K562 (cell line): ENCODE results near the gene KCTD19. TPM values are rescaled to one million over a fixed set of nuclear protein-coding genes. Genes with fewer than 3 reads are reported as not detected.

ENCODE experiments used
- ATAC-seq: fragments of 200-7000 bp; cut with Tn5 transposase; 3 replicates; pipeline ENCODE4 v1.9.1; 2020; ENCODE audit warnings: moderate library complexity
- BruUV-seq: library from RNA; stranded (reverse); fragments of 400-500 nt; replicated peaks from 2 replicates; lab custom pipeline; 2021; lab: Mats Ljungman, UMichigan
- CTCF ChIA-PET: fragments of 300-600 bp; formaldehyde crosslinking; extraction: SDS; loops from one replicate; lab custom pipeline; 2021; ENCODE audit warnings: low intra/inter-chr PET ratio; lab: Yijun Ruan, JAX
- POLR2A ChIA-PET: fragments of 300-600, 350-650 bp; sonication (Branson Sonifier 250); formaldehyde crosslinking; extraction: SDS; loops from one replicate; lab custom pipeline; 2021; ENCODE audit warnings: antibody characterized with exemption, inconsistent platforms; lab: Yijun Ruan, JAX
- DNase-seq, 4 experiments: peaks; one replicate each; pipeline versions ENCODE4 v3.0.0 to v3.0.0-alpha.2; 2011 to 2018; ENCODE audit warnings: low spot score in 3 of 4, mixed read lengths in 3 of 4; ENCODE audit errors: extremely low read depth in 1 of 4
- FAIRE-seq: peaks from 2 replicates; lab custom pipeline; 2011; peaks lifted over from hg19 to GRCh38; lab: Jason Lieb, UNC
- H2AFZ ChIP-seq: 2 replicates; pipeline ENCODE4 v1.6.0; 2011; ENCODE audit warnings: low read depth, low read length, control low read depth, inconsistent platforms
- H3K27ac ChIP-seq: fragments of 200-600 bp; 3 replicates; pipeline ENCODE4 v1.8.0; 2011; ENCODE audit warnings: low read depth, mild to moderate bottlenecking, control low read depth, inconsistent platforms, low read length, moderate library complexity, mixed read lengths; ENCODE audit errors: extremely low read depth
- H3K27me3 ChIP-seq, 2 experiments: fragments of 300-600 bp in 1 of 2; 2 replicates in 1 of 2; 3 replicates in 1 of 2; pipeline versions ENCODE4 v1.6.0 to v1.8.0; 2011; ENCODE audit warnings: inconsistent platforms in 2 of 2, low read length in 2 of 2, mild to moderate bottlenecking in 1 of 2, mixed read lengths in 1 of 2, moderate library complexity in 1 of 2; ENCODE audit not compliant: control insufficient read depth in 2 of 2, insufficient read depth in 2 of 2
- H3K36me3 ChIP-seq: fragments of 300-600 bp; 3 replicates; pipeline ENCODE4 v1.8.0; 2011; ENCODE audit warnings: mild to moderate bottlenecking, low read length, inconsistent platforms; ENCODE audit not compliant: control insufficient read depth, insufficient read depth
- H3K4me1 ChIP-seq, 2 experiments: fragments of 200-600 bp in 1 of 2; replicated peaks in 1 of 2; 2 replicates in 1 of 2; 3 replicates in 1 of 2; pipeline versions ENCODE4 v1.5.1 to v1.8.0; 2011; ENCODE audit warnings: inconsistent platforms in 2 of 2, low read length in 2 of 2, mild to moderate bottlenecking in 1 of 2, mixed read lengths in 1 of 2, moderate library complexity in 1 of 2; ENCODE audit not compliant: control insufficient read depth in 2 of 2, insufficient read depth in 2 of 2
- H3K4me2 ChIP-seq: 2 replicates; pipeline ENCODE4 v1.6.1; 2011; ENCODE audit warnings: low read length, control low read depth, inconsistent platforms, mixed read lengths; ENCODE audit not compliant: insufficient read depth
- H3K4me3 ChIP-seq: fragments of 200-600 bp; sonication (generic), shearing (Covaris generic); 2 replicates; pipeline ENCODE4 v1.5.1; 2016; ENCODE audit warnings: control low read depth, inconsistent platforms
- H3K79me2 ChIP-seq: fragments of 200-600 bp; 3 replicates; pipeline ENCODE4 v1.8.0; 2011; ENCODE audit warnings: low read length, inconsistent platforms; ENCODE audit not compliant: control insufficient read depth, insufficient read depth
- H3K9ac ChIP-seq, 2 experiments: 2 replicates each; pipeline versions ENCODE4 v1.6.0 to v1.6.1; 2011; ENCODE audit warnings: low read depth in 2 of 2, low read length in 2 of 2, control low read depth in 1 of 2, inconsistent platforms in 1 of 2, mild to moderate bottlenecking in 1 of 2, mixed read lengths in 1 of 2; ENCODE audit not compliant: insufficient read depth in 1 of 2
- H3K9me1 ChIP-seq: one replicate; pipeline ENCODE4 v1.6.0; 2011; ENCODE audit warnings: inconsistent platforms, mild to moderate bottlenecking, low read length, moderate library complexity; ENCODE audit not compliant: control insufficient read depth, insufficient read depth
- H3K9me3 ChIP-seq: replicated peaks from 2 replicates; pipeline ENCODE4 v1.5.1; 2011; ENCODE audit warnings: low read depth, low read length, inconsistent platforms; ENCODE audit not compliant: control insufficient read depth, insufficient read depth
- H4K20me1 ChIP-seq: replicated peaks from 2 replicates; pipeline ENCODE4 v1.6.1; 2011; ENCODE audit warnings: low read length, inconsistent platforms, mixed read lengths; ENCODE audit not compliant: control insufficient read depth, insufficient read depth
- FOXP4 ChIP-seq: sonication (generic); formaldehyde crosslinking; IDR thresholded peaks from 2 replicates; pipeline ENCODE4 v1.8.0; 2022; ENCODE audit warnings: mild to moderate bottlenecking, missing genetic modification reagents, borderline replicate concordance
- PHB2 ChIP-seq: fragments of 450-650 bp; IDR thresholded peaks from 2 replicates; pipeline ENCODE4 v1.6.1; 2017; ENCODE audit warnings: low read depth
- RBFOX2 ChIP-seq: fragments of 200-400 bp; formaldehyde crosslinking; IDR thresholded peaks from 2 replicates; pipeline ENCODE4 v1.6.1; 2017; ENCODE audit warnings: low read depth, mild to moderate bottlenecking, low read length, moderate library complexity
- RBM39 ChIP-seq: fragments of 200-400 bp; formaldehyde crosslinking; optimal IDR thresholded peaks from 2 replicates; pipeline ENCODE3; 2018; ENCODE audit warnings: low read depth, low read length
- SPI1 ChIP-seq: IDR thresholded peaks from 2 replicates; pipeline ENCODE4 v1.6.1; 2011; ENCODE audit warnings: low read depth, low read length, control low read depth, borderline replicate concordance
- ZBTB1 ChIP-seq: sonication (generic); formaldehyde crosslinking; IDR thresholded peaks from 2 replicates; pipeline ENCODE4 v1.8.1; 2023; ENCODE audit warnings: missing genetic modification reagents, low read depth, mild to moderate bottlenecking, borderline replicate concordance
- ZNF121 ChIP-seq: sonication (generic); formaldehyde crosslinking; conservative IDR thresholded peaks from 2 replicates; pipeline ENCODE4 v1.8.0; 2022; ENCODE audit warnings: missing genetic modification reagents
- ZNF146 ChIP-seq: IDR thresholded peaks from one replicate; pipeline ENCODE4 v1.6.1; 2018; ENCODE audit warnings: missing compliant biosample characterization; ENCODE audit not compliant: unreplicated experiment
- WGBS: fragments of 100-300 bp; shearing (Covaris generic); methylation state at CpG from one replicate; pipeline ENCODE4 v1.1.6; 2016; ENCODE audit warnings: low coverage, mixed read lengths; ENCODE audit not compliant: insufficient coverage; ENCODE audit errors: missing lambda C conversion rate; 5-methylcytosine and 5-hydroxymethylcytosine counted together
- in situ Hi-C: fragments of 300-500 bp; cut with MboI; formaldehyde crosslinking; loops from 4 replicates; pipeline ENCODE4 v1.15.0; 2018; ENCODE audit warnings: inconsistent platforms, mixed read lengths
- intact Hi-C: fragments of 100-400 bp; cut with micrococcal nuclease; formaldehyde crosslinking; loops from 2 replicates; pipeline ENCODE4 v1.14.2; 2022
- polyA plus RNA-seq, 8 experiments: library from polyadenylated mRNA; depleted of rRNA in 4 of 8; stranded (reverse) in 5 of 8; unstranded in 3 of 8; fragments of >200 nt; fragmentation: Nextera tagmentation in 2 of 8; fragmentation: Illumina TruSeq in 1 of 8; extraction: Ambion mirVana in 2 of 8; extraction: Trizol in 1 of 8; gene quantifications; 2 replicates each; pipeline versions ENCODE4 v1.2.1 to v1.2.3, GENCODE V29; 2011 to 2014; ENCODE audit warnings: inconsistent platforms in 1 of 8, missing spikeins in 1 of 8
- total RNA-seq, 7 experiments: library from RNA; depleted of rRNA in 6 of 7; stranded (reverse); fragments of >200 nt in 6 of 7; fragmentation: Illumina TruSeq in 2 of 7; extraction: Trizol in 2 of 7; gene quantifications; 2 replicates each; pipeline versions ENCODE4 v1.2.1 to v1.2.3, GENCODE V29; 2011 to 2021; ENCODE audit warnings: low replicate concordance in 1 of 7
- TF ChIP-seq, protein P1 (sequence below): fragments of 450-650 bp; IDR thresholded peaks from 2 replicates; pipeline ENCODE4 v1.6.1; 2016; ENCODE audit warnings: borderline replicate concordance
- TF ChIP-seq, protein P2 (sequence below): sonication (generic); formaldehyde crosslinking; IDR thresholded peaks from 2 replicates; pipeline ENCODE4 v1.8.1; 2023; ENCODE audit warnings: mild to moderate bottlenecking, missing genetic modification reagents, moderate library complexity
- TF ChIP-seq, protein P3 (sequence below): fragments of 250-450 bp; sonication (Bioruptor Pico); IDR thresholded peaks from 2 replicates; pipeline ENCODE4 v1.4.0; 2020; ENCODE audit warnings: mild to moderate bottlenecking

Gene KCTD19
- total and polyA plus RNA-seq, 9 of the 15 experiments (the other 6 are each of a cell fraction or from before 2014, with no cell fraction given): 0.03 to 0.91 (median 0.22) TPM; not detected in 2

- ATAC-seq: no peak
- ChIA-PET CTCF (interaction anchor here (0.8 to 2.3 kb wide), 3 partner anchors 18 to 331 kb away, joined by 3 to 18 read pairs (median 6); no protein-coding TSS in a partner anchor), POLR2A (interaction anchor here (0.6 to 1.7 kb wide), 5 partner anchors 8 to 88 kb away, joined by 3 to 5 read pairs (median 4); partner anchors contain the start of gene EXOC3L1)
- Histone ChIP-seq H3K9ac (peak overlapping the region; percentile 88 to 97), H3K9me1 (no peaks in the 10 kb centered on the region), H3K27me3 (no peaks in the 10 kb centered on the region), H3K4me3 (peak overlapping the region; percentile 74), H4K20me1 (no peaks in the 10 kb centered on the region), H2AFZ (peak overlapping the region; percentile 87), H3K36me3 (peaks cover 37% of the 10 kb centered on the region; the same call in 2 of the 3 replicates), H3K9me3 (no peaks in the 10 kb centered on the region), H3K4me2 (peak overlapping the region; percentile 95), H3K79me2 (peaks cover 30% of the 10 kb centered on the region), H3K27ac (peak overlapping the region; percentile 83), H3K4me1 (peaks cover 22 to 38% of the 10 kb centered on the region in 2 experiments)
- in situ Hi-C loops: no loop called here
- BruUV-seq: no TSS peak
- DNase-seq: no peak
- WGBS: 24% methylated on average over 11 of the region's 13 CpGs
- intact Hi-C loops: loop anchor here (1.0 to 5.0 kb wide), 2 partner anchors 18 to 41 kb away; no protein-coding TSS in a partner anchor
- peak; percentile 59 for FAIRE-seq
- TF ChIP-seq ZNF121 (CRISPR knock-in tag) (no peak), RBFOX2 (peak; percentile 14), ZNF146 (CRISPR knock-in tag) (no peak), PHB2 (no peak), RBM39 (no peak), FOXP4 (CRISPR knock-in tag) (0 out of 2 replicates have a peak, but pooled peaks have one; percentile 49), SPI1 (no peak), ZBTB1 (CRISPR knock-in tag) (no peak)
- TF ChIP-seq, protein P1, sequence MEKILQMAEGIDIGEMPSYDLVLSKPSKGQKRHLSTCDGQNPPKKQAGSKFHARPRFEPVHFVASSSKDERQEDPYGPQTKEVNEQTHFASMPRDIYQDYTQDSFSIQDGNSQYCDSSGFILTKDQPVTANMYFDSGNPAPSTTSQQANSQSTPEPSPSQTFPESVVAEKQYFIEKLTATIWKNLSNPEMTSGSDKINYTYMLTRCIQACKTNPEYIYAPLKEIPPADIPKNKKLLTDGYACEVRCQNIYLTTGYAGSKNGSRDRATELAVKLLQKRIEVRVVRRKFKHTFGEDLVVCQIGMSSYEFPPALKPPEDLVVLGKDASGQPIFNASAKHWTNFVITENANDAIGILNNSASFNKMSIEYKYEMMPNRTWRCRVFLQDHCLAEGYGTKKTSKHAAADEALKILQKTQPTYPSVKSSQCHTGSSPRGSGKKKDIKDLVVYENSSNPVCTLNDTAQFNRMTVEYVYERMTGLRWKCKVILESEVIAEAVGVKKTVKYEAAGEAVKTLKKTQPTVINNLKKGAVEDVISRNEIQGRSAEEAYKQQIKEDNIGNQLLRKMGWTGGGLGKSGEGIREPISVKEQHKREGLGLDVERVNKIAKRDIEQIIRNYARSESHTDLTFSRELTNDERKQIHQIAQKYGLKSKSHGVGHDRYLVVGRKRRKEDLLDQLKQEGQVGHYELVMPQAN: no peak
- TF ChIP-seq, protein P2, sequence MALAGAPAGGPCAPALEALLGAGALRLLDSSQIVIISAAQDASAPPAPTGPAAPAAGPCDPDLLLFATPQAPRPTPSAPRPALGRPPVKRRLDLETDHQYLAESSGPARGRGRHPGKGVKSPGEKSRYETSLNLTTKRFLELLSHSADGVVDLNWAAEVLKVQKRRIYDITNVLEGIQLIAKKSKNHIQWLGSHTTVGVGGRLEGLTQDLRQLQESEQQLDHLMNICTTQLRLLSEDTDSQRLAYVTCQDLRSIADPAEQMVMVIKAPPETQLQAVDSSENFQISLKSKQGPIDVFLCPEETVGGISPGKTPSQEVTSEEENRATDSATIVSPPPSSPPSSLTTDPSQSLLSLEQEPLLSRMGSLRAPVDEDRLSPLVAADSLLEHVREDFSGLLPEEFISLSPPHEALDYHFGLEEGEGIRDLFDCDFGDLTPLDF (CRISPR knock-in tag): no peak
- TF ChIP-seq, protein P3, sequence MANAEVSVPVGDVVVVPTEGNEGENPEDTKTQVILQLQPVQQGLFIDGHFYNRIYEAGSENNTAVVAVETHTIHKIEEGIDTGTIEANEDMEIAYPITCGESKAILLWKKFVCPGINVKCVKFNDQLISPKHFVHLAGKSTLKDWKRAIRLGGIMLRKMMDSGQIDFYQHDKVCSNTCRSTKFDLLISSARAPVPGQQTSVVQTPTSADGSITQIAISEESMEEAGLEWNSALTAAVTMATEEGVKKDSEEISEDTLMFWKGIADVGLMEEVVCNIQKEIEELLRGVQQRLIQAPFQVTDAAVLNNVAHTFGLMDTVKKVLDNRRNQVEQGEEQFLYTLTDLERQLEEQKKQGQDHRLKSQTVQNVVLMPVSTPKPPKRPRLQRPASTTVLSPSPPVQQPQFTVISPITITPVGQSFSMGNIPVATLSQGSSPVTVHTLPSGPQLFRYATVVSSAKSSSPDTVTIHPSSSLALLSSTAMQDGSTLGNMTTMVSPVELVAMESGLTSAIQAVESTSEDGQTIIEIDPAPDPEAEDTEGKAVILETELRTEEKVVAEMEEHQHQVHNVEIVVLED (CRISPR knock-in tag): no peak
Observed at GRCh38 chr16:67277999-67278772, 48.4 kb downstream of the KCTD19 start.
